SK-N-MC (cell line): ENCODE results near the gene ADAM17.
"Not testable (repeated sequence)": the region's sequence is repeated elsewhere in the genome, so short reads cannot be mapped to it uniquely, and the experiment has no call there.

Experiments used
- EZH2 ChIP-seq: fragments of 200-600 bp; sonication (generic); IDR thresholded peaks from one replicate; pipeline ENCODE4 v1.6.1; 2017; ENCODE audit warnings: antibody characterized with exemption
- FOXP2 ChIP-seq: optimal IDR thresholded peaks from 2 replicates; pipeline ENCODE3; 2011; ENCODE audit warnings: mild to moderate bottlenecking, moderate library complexity; ENCODE audit not compliant: insufficient read depth; ENCODE audit errors: extremely low read length, control extremely low read depth
- POLR2AphosphoS5 ChIP-seq: IDR thresholded peaks from 2 replicates; pipeline ENCODE4 v1.6.1; 2012; ENCODE audit warnings: mild to moderate bottlenecking, low read depth, low read length, borderline replicate concordance

- not testable (repeated sequence) for TF ChIP-seq EZH2, POLR2AphosphoS5, FOXP2
Observed at GRCh38 chr2:9513946-9514345, 41.7 kb downstream of the ADAM17 start.
